Stimulated activated naive CD8-positive, alpha-beta T cell treated with anti-CD3 and anti-CD28 coated beads, Interleukin-15, amount 100 ng/mL, for 72 hours (primary cell): ENCODE measurements around the gene CREBBP.
"Not testable (repeated sequence)": the region's sequence is repeated elsewhere in the genome, so short reads cannot be mapped to it uniquely, and the experiment has no call there.

Experiments used
- ATAC-seq: fragments of 150-1000 bp; cut with Tn5 transposase; 2 replicates; pipeline ENCODE4 v1.10.0; 2021; ENCODE audit warnings: mild to moderate bottlenecking, moderate library complexity
- DNase-seq, 2 donors: peaks; one replicate each; pipeline ENCODE4 v3.0.0; 2021 to 2022
- H3K27ac Mint-ChIP-seq, 2 donors: one replicate each; pipeline ENCODE4 v1.8.0; 2022; ENCODE audit warnings: mild to moderate bottlenecking in 2 of 2, mixed read lengths in 2 of 2, moderate library complexity in 2 of 2
- H3K27me3 Mint-ChIP-seq: one replicate; pipeline ENCODE4 v1.8.0; 2022; ENCODE audit warnings: mixed read lengths
- H3K4me1 Mint-ChIP-seq: one replicate; pipeline ENCODE4 v1.8.0; 2022; ENCODE audit warnings: mild to moderate bottlenecking, mixed read lengths
- H3K4me3 Mint-ChIP-seq, 2 donors: one replicate each; pipeline ENCODE4 v1.8.0; 2022; ENCODE audit warnings: mild to moderate bottlenecking in 2 of 2, mixed read lengths in 2 of 2, moderate library complexity in 1 of 2
- H3K9me3 Mint-ChIP-seq, 2 donors: one replicate each; pipeline ENCODE4 v1.8.0; 2022; ENCODE audit warnings: mixed read lengths in 2 of 2

CREBBP gene

GRCh38 chr16:3725276-3725675, 155.2 kb downstream of the CREBBP start:
- Mint-ChIP-seq H3K27ac (no peak overlapping the region), H3K4me3 (no peak overlapping the region), H3K4me1 (peaks cover 11% of the 10 kb centered on the region), H3K9me3 (no peaks in the 10 kb centered on the region), H3K27me3 (no peaks in the 10 kb centered on the region)
- no peak for ATAC-seq
- DNase-seq = no peak

DNA sequence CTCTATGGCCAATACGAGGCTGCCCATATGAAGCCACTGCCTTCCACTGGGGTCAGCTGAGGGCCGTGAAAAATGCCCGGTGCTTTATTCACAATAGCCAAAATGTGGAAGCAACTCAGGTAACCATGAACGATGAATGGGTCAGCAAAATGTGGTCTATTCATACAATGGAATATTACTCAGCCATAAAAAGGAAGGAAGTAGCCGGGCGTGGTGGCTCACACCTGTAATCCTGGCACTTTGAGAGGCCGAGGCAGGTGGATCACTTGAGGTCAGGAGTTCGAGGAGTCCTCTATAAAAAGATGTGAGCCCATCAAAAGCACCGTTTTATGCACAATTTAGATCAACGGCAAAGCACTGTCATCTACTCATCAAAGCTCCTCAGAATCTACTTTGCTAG, 158.0 kb downstream of the CREBBP start:
- no peak overlapping the region for H3K27ac Mint-ChIP-seq
- peaks cover 16% of the 10 kb centered on the region for H3K4me1 Mint-ChIP-seq
- no peaks in the 10 kb centered on the region for H3K9me3 Mint-ChIP-seq
- DNase-seq = no peak
- ATAC-seq = no peak
- H3K27me3 Mint-ChIP-seq = no peaks in the 10 kb centered on the region
- H3K4me3 Mint-ChIP-seq = no peak overlapping the region

DNA sequence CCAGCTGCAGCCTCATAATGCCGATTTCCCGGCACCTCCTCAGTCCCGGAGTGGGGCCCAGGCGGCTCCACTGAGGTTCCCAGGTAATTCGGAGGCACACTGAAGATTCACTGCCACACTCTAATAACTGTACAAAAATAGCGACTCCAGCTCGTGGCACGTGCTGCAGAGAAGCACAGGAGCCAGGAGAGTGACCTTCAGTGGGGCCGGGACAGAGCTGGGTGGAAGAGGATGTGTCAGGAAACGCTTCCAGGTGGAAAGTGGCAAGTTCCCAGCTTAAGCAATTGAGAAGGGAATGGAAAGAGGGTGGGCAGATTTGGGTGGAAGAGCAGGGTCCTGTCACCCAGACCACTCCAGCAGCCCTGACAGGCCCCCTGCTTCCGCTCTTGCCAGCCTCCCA, 160.1 kb downstream of the CREBBP start:
- Mint-ChIP-seq H3K4me3 (no peak overlapping the region), H3K27ac (no peak overlapping the region), H3K27me3 (no peaks in the 10 kb centered on the region), H3K9me3 (no peaks in the 10 kb centered on the region), H3K4me1 (peaks cover 29% of the 10 kb centered on the region)
- no peak for ATAC-seq
- no peak for DNase-seq

DNA sequence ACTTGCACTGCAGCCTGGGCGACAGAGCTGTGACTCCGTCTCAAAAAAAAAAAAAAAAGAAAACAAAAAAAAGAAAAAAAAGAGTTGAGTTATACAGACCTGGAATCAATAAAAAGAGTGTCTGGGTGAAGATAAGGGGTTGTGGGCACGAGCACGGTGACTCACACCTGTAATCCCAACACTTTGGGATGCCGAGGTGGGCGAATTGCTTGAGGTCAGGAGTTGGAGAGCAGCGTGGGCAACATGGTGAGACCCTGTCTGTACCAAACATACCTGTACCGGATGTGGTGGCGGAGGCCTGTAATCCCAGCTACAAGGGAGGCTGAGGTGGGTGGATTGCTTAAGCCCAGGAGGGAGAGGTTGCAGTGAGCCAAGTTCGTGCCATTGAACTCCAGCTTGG, 161.9 kb downstream of the CREBBP start:
- Mint-ChIP-seq H3K4me1 (peaks cover 42% of the 10 kb centered on the region), H3K4me3 (peak overlapping the region; percentile 91 to 93), H3K27ac (peak overlapping the region in 1 of 2 donors; percentile 92), H3K9me3 (no peaks in the 10 kb centered on the region), H3K27me3 (no peaks in the 10 kb centered on the region)
- no peak for ATAC-seq
- no peak for DNase-seq

- H3K27me3 Mint-ChIP-seq = no peaks in the 10 kb centered on the region
- no peaks in the 10 kb centered on the region for H3K9me3 Mint-ChIP-seq
- peak overlapping the region; percentile 91 to 93 for H3K4me3 Mint-ChIP-seq
- ATAC-seq (no peak), DNase-seq (no peak)
- H3K4me1 Mint-ChIP-seq = peaks cover 48% of the 10 kb centered on the region
- peak overlapping the region; percentile 83 to 88 for H3K27ac Mint-ChIP-seq
Measured at GRCh38 chr16:3718019-3718391, 162.5 kb downstream of the CREBBP start.

DNA sequence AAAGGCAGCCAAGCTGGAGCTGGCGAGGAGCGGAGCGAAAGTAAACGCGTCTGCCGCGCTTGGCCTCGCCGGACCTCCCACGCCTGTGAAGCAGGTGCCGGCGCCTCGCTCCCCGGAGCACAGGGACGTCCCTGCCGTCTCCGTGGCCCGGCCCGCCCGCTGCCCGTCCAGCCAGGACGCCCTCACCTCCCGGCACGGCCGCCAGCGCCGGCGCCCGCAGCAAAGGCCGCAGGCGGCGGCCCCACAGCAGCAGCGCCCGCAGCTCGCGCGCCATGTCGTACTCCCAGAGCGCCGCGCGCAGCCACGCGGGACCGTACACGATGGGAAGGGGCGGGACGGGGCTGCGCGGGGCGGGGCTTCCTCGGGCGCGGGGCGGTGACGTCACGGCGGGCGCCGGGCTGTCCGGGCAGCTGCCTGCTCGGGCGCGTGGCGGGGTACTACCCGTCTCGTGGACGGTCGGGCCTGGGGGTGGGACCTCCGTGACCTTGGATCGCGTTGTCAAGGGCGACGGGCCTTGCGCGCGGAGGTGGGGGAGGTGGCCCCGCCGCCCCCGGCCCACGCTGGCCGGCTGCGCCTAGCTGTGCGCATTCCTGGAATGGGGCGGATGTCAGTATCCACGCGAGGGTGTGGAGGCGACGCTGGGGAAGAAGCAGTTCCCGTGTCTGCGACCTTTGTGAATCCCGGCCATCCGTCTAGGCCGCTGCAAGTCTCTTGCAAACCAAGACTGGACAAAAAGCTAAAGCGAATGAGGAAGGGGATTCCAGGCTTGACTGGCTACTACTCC, 163.1 kb downstream of the CREBBP start, which contains the start of gene TRAP1:
TSS of gene TRAP1 (minus strand) at position 290 of the 784 bp plus-strand sequence. CDS start at position 274, 16 bp downstream.
- ATAC-seq (peak; percentile 97), DNase-seq (peak; percentile 86 to 91)
- Mint-ChIP-seq H3K27ac (peak within 1 kb of the TSS; percentile 95 to 96), H3K4me1 (peaks cover 54% of the 10 kb centered on the region), H3K27me3 (no peaks in the 10 kb centered on the region), H3K4me3 (peak within 1 kb of the TSS; percentile 91 to 93), H3K9me3 (no peaks in the 10 kb centered on the region)

- DNase-seq (peak; percentile 37 to 43), ATAC-seq (peak; percentile 58)
- H3K4me1 Mint-ChIP-seq = peaks cover 60% of the 10 kb centered on the region
- H3K27me3 Mint-ChIP-seq = no peaks in the 10 kb centered on the region
- H3K4me3 Mint-ChIP-seq = peak overlapping the region; percentile 91 to 93
- H3K9me3 Mint-ChIP-seq = no peaks in the 10 kb centered on the region
- peak overlapping the region; percentile 95 to 96 for H3K27ac Mint-ChIP-seq
Measured at GRCh38 chr16:3716831-3717234, 163.7 kb downstream of the CREBBP start.

GRCh38 chr16:3715430-3715829, 165.1 kb downstream of the CREBBP start:
- H3K27me3 Mint-ChIP-seq = no peaks in the 10 kb centered on the region
- H3K9me3 Mint-ChIP-seq = no peaks in the 10 kb centered on the region
- DNase-seq (no peak), ATAC-seq (no peak)
- H3K4me1 Mint-ChIP-seq = peaks cover 64% of the 10 kb centered on the region
- H3K27ac Mint-ChIP-seq = peak overlapping the region in 1 of 2 donors; percentile 89
- H3K4me3 Mint-ChIP-seq = peak overlapping the region; percentile 27 to 59

DNA sequence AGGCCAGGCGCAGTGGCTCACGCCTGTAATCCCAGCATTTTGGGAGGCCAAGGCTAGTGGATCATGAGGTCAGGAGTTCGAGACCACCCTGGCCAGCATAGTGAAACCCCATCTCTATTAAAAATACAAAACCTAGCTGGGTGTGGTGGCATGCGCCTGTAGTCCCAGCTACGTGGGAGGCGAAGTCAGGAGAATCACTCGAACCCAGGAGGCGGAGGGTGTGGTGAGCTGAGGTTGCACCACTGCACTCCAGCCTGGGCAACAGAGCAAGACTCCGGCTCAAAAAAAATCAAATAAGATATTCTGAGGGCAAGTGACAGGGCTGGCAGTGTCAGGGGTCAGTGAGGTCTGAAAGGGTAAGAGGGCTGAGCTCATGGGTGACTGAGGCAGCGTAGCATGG, 166.1 kb downstream of the CREBBP start:
- Mint-ChIP-seq H3K4me3 (peak overlapping the region in 1 of 2 donors; percentile 59), H3K27ac (peak overlapping the region in 1 of 2 donors; percentile 53), H3K4me1 (peaks cover 64% of the 10 kb centered on the region)
- not testable (repeated sequence) for H3K27me3 Mint-ChIP-seq, DNase-seq, ATAC-seq, H3K9me3 Mint-ChIP-seq

- no peak for ATAC-seq
- H3K4me3 Mint-ChIP-seq = no peak overlapping the region
Measured at GRCh38 chr16:3713587-3714242, 166.8 kb downstream of the CREBBP start.

DNA sequence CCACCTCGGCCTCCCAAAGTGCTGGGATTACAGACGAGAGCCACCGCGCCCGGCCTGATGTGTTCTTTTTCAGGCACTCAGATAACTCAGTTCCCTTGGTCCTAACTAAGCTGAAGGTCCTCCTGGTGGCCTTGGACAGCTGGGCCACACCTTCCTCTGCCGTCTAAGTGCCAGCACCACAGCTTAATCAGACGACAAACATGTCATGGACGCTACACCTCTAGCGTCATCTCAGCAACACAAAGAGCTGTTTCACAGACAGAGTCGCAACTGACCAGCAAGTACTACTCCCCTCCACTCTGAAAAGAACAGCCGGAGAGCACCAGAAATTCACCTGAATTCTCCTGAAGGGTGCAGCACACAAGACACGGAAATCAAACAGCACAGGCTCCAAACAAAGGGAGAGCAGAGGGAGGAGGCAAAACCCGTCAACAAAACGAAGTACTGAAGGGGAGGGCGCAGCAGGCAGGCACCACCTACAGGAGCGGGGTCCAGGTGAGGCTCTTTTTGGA, 167.6 kb downstream of the CREBBP start:
- H3K4me3 Mint-ChIP-seq = no peak overlapping the region

More at GRCh38 chr16:3713587-3714242, 166.8 kb downstream of the CREBBP start:
- H3K4me1 Mint-ChIP-seq = peaks cover 64% of the 10 kb centered on the region
- no peaks in the 10 kb centered on the region for H3K27me3 Mint-ChIP-seq
- no peaks in the 10 kb centered on the region for H3K9me3 Mint-ChIP-seq
- no peak for DNase-seq
- peak overlapping the region; percentile 8 to 22 for H3K27ac Mint-ChIP-seq

GRCh38 chr16:3706253-3707012, 174.1 kb downstream of the CREBBP start:
- Mint-ChIP-seq H3K9me3 (no peaks in the 10 kb centered on the region), H3K4me3 (no peak overlapping the region), H3K4me1 (peaks cover 7% of the 10 kb centered on the region), H3K27ac (peak overlapping the region in 1 of 2 donors; percentile 82), H3K27me3 (no peaks in the 10 kb centered on the region)
- ATAC-seq (no peak), DNase-seq (no peak)

More for the DNA sequence above, 167.6 kb downstream of the CREBBP start:
- Mint-ChIP-seq H3K4me1 (peaks cover 56% of the 10 kb centered on the region), H3K9me3 (no peaks in the 10 kb centered on the region), H3K27me3 (no peaks in the 10 kb centered on the region), H3K27ac (peak overlapping the region in 1 of 2 donors; percentile 55)
- DNase-seq (no peak), ATAC-seq (no peak)

DNA sequence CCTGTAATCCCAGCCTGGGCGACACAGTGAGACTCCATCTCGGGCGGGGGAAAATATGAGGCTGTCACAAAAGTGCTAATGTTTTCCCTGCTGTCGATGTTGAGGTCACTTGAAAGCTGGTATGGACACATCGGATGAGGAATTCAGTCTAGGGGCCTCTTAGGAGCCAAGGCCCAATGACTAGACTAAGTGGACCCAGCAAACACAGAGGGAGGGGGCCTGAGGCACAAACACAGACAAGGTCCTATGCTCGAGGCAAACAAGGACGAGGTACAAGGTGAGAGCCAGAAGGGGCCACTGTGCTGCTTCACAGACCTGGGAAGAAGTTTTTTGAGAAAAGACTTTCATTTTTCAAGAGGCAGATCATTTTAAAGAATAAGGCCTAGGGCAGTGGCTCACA, 178.4 kb downstream of the CREBBP start:
- Mint-ChIP-seq H3K27ac (peak overlapping the region in 1 of 2 donors; percentile 19), H3K27me3 (no peaks in the 10 kb centered on the region), H3K4me1 (peaks cover 33% of the 10 kb centered on the region), H3K4me3 (no peak overlapping the region), H3K9me3 (no peaks in the 10 kb centered on the region)
- DNase-seq = no peak
- ATAC-seq = no peak

- no peaks in the 10 kb centered on the region for H3K27me3 Mint-ChIP-seq
- H3K27ac Mint-ChIP-seq = no peak overlapping the region
- no peak overlapping the region for H3K4me3 Mint-ChIP-seq
- DNase-seq = no peak
- peaks cover 33% of the 10 kb centered on the region for H3K4me1 Mint-ChIP-seq
- no peak for ATAC-seq
- no peaks in the 10 kb centered on the region for H3K9me3 Mint-ChIP-seq
Measured at GRCh38 chr16:3701531-3701930, 179.0 kb downstream of the CREBBP start.

DNA sequence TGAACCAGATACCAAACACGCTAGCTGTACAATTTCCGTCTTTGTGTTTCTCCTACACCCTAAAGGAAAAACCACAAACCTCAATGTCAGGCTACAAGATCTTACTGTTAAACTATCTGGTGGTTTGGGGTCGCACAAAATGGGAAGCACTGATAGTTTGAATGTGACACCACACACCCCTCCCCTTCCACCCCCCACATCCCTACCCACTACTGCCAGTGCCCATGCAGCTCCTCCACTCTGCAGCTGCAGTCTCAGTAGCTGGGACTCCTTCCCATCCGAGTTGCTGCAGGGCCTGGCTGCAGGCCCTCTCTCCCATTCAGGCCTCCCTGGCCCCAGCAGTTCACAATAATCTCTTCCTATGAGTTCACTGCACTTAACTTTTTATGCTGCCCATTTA, 181.6 kb downstream of the CREBBP start:
- Mint-ChIP-seq H3K9me3 (no peaks in the 10 kb centered on the region), H3K4me3 (peak overlapping the region in 1 of 2 donors; percentile 21), H3K27ac (no peak overlapping the region), H3K4me1 (peaks cover 32% of the 10 kb centered on the region), H3K27me3 (no peaks in the 10 kb centered on the region)
- ATAC-seq (no peak), DNase-seq (no peak)
